MCF 10A (cell line): Measurements from ENCODE around the gene SPI1. TPM values are rescaled to one million over a fixed set of nuclear protein-coding genes. Genes with fewer than 3 reads are reported as not detected.

Experiments
- BruUV-seq: library from RNA; stranded (reverse); fragments of 400-500 nt; replicated peaks from 2 replicates; lab custom pipeline; 2021; lab: Mats Ljungman, UMichigan
- CTCF ChIA-PET: fragments of 300-600 bp; sonication (Branson Sonifier 250); formaldehyde crosslinking; extraction: SDS; loops from one replicate; lab custom pipeline; 2021; ENCODE audit warnings: antibody characterized with exemption, inconsistent platforms; lab: Yijun Ruan, JAX
- POLR2A ChIA-PET: fragments of 300-600, 350-650 bp; sonication (Branson Sonifier 250); formaldehyde crosslinking; extraction: SDS; loops from one replicate; lab custom pipeline; 2020; ENCODE audit warnings: antibody characterized with exemption, inconsistent platforms; lab: Yijun Ruan, JAX
- DNase-seq: peaks from one replicate; pipeline ENCODE4 v3.0.0-alpha.2; 2018; ENCODE audit not compliant: unreplicated experiment
- H3K27ac Mint-ChIP-seq: one replicate; pipeline ENCODE4 v1.8.0; 2022; ENCODE audit warnings: mild to moderate bottlenecking, low read depth, mixed read lengths; ENCODE audit not compliant: unreplicated experiment
- H3K27me3 Mint-ChIP-seq: one replicate; pipeline ENCODE4 v1.8.0; 2022; ENCODE audit warnings: mixed read lengths; ENCODE audit not compliant: insufficient read depth, unreplicated experiment
- H3K36me3 Mint-ChIP-seq: one replicate; pipeline ENCODE4 v1.8.0; 2022; ENCODE audit warnings: mild to moderate bottlenecking, moderate library complexity, mixed read lengths; ENCODE audit not compliant: insufficient read depth, unreplicated experiment
- H3K4me1 Mint-ChIP-seq: one replicate; pipeline ENCODE4 v1.8.0; 2022; ENCODE audit warnings: mixed read lengths; ENCODE audit not compliant: insufficient read depth, unreplicated experiment
- H3K4me3 Mint-ChIP-seq: one replicate; pipeline ENCODE4 v1.8.0; 2022; ENCODE audit warnings: mild to moderate bottlenecking, moderate library complexity, mixed read lengths; ENCODE audit not compliant: unreplicated experiment
- H3K9me3 Mint-ChIP-seq: one replicate; pipeline ENCODE4 v1.8.0; 2022; ENCODE audit warnings: mixed read lengths; ENCODE audit not compliant: unreplicated experiment
- intact Hi-C: fragments of 100-400 bp; cut with micrococcal nuclease; formaldehyde crosslinking; loops from 2 replicates; pipeline ENCODE4 v1.14.1; 2022
- total RNA-seq: library from RNA; stranded (reverse); gene quantifications from 2 replicates; pipeline ENCODE4 v1.2.3, GENCODE V29; 2022
- TF ChIP-seq, protein P1 (sequence below): fragments of 200-600 bp; IDR thresholded peaks from one replicate; pipeline ENCODE4 v1.8.0; 2022; ENCODE audit warnings: antibody characterized with exemption, mild to moderate bottlenecking; ENCODE audit not compliant: unreplicated experiment

SPI1 gene
- total RNA-seq, 1 experiment from 2014 or later = not detected

DNA sequence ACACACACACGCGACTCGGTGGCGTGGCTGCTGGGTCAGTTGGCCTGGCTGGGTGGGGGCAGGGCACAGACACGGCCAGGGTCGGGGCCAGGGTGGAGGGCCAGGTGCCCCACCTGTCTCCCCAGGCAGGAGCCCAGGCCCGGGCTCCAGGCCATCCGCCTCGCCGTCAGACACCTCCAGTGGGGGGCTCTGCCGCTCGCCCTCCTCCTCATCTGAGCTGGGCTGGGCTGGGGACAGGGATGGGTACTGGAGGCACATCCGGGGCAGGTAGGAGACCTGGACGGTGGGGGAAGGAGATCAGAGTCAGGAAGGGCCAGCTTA, 19.7 kb downstream of the SPI1 start:
- ChIA-PET CTCF (no interaction called here), POLR2A (no interaction called here)
- Mint-ChIP-seq H3K27ac (no peak overlapping the region), H3K27me3 (no peaks in the 10 kb centered on the region), H3K4me3 (no peak overlapping the region), H3K4me1 (peaks cover 5% of the 10 kb centered on the region), H3K9me3 (no peaks in the 10 kb centered on the region), H3K36me3 (no peaks in the 10 kb centered on the region)
- BruUV-seq = no TSS peak
- intact Hi-C loops = loop anchor here (5.0 kb wide), 1 partner anchor 86 kb away; the partner anchor contains the start of gene MADD
- TF ChIP-seq, protein P1, sequence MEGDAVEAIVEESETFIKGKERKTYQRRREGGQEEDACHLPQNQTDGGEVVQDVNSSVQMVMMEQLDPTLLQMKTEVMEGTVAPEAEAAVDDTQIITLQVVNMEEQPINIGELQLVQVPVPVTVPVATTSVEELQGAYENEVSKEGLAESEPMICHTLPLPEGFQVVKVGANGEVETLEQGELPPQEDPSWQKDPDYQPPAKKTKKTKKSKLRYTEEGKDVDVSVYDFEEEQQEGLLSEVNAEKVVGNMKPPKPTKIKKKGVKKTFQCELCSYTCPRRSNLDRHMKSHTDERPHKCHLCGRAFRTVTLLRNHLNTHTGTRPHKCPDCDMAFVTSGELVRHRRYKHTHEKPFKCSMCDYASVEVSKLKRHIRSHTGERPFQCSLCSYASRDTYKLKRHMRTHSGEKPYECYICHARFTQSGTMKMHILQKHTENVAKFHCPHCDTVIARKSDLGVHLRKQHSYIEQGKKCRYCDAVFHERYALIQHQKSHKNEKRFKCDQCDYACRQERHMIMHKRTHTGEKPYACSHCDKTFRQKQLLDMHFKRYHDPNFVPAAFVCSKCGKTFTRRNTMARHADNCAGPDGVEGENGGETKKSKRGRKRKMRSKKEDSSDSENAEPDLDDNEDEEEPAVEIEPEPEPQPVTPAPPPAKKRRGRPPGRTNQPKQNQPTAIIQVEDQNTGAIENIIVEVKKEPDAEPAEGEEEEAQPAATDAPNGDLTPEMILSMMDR = no peak
- DNase-seq = no peak

DNA sequence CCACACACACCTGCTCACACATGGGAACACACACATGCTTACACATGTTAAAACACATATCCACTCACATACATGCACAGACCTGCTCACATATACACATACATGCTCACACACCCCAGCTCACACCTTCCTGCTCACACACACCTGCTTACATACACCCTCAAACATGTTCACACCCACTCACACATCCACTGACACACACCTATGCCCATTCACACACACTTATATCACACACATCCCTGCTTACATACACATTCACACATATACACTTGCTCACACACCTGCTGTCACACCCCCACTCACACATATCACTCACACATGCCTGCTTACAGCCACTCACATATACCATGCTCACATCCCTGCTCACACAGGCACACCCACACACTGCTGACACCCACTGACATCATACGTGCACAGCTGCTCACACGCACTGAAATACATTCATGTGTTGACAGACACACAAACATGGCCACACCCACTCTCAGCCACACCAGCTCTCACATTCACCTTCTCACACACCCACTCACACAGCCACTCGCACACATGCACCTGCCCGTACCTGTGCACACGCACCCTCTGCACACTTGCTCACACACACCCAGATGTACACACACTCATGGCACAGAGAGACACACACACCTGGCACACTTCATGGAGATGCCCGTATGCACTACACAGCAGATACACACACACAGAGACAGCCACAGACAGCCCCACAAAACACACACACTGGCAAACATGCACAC, 20.2 kb downstream of the SPI1 start:
- POLR2A ChIA-PET = no interaction called here
- intact Hi-C loops = loop anchor here (5.0 kb wide), 1 partner anchor 86 kb away; the partner anchor contains the start of gene MADD
- DNase-seq = no peak
- Mint-ChIP-seq H3K4me3 (no peak overlapping the region), H3K36me3 (no peaks in the 10 kb centered on the region), H3K27ac (no peak overlapping the region), H3K4me1 (peaks cover 5% of the 10 kb centered on the region), H3K27me3 (no peaks in the 10 kb centered on the region), H3K9me3 (no peaks in the 10 kb centered on the region)
- TF ChIP-seq, protein P1 = no peak
- no TSS peak for BruUV-seq
- CTCF ChIA-PET = interaction anchor here (0.6 to 1.3 kb wide), 2 partner anchors 16 to 468 kb away, joined by 3 to 4 read pairs; no protein-coding TSS in a partner anchor

DNA sequence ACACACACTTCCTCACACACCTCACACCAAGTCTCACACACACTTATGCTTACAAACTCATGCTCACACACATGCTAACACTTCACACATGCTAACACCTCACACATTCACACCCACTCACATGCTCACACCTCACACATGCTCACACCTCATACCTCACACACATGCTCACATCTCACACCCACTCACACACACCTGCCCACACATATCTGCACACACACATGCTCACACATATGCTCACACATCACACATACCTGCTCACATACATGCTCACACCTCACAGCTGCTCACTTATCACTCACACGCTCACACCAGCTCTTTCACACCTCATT, 21.4 kb downstream of the SPI1 start:
- intact Hi-C loops = loop anchor here (5.0 kb wide), 1 partner anchor 85 kb away; the partner anchor contains the start of gene MADD
- POLR2A ChIA-PET = no interaction called here
- H3K36me3 Mint-ChIP-seq = no peaks in the 10 kb centered on the region
- no TSS peak for BruUV-seq
- TF ChIP-seq, protein P1 = no peak
- H3K4me3 Mint-ChIP-seq = no peak overlapping the region
- H3K27me3 Mint-ChIP-seq = no peaks in the 10 kb centered on the region
- DNase-seq = no peak
- H3K27ac Mint-ChIP-seq = no peak overlapping the region
- peaks cover 5% of the 10 kb centered on the region for H3K4me1 Mint-ChIP-seq
- no peaks in the 10 kb centered on the region for H3K9me3 Mint-ChIP-seq
- CTCF ChIA-PET = interaction anchor here (0.6 to 1.3 kb wide), 2 partner anchors 17 to 180 kb away, joined by 3 to 4 read pairs; partner anchors contain the start of gene ARFGAP2

DNA sequence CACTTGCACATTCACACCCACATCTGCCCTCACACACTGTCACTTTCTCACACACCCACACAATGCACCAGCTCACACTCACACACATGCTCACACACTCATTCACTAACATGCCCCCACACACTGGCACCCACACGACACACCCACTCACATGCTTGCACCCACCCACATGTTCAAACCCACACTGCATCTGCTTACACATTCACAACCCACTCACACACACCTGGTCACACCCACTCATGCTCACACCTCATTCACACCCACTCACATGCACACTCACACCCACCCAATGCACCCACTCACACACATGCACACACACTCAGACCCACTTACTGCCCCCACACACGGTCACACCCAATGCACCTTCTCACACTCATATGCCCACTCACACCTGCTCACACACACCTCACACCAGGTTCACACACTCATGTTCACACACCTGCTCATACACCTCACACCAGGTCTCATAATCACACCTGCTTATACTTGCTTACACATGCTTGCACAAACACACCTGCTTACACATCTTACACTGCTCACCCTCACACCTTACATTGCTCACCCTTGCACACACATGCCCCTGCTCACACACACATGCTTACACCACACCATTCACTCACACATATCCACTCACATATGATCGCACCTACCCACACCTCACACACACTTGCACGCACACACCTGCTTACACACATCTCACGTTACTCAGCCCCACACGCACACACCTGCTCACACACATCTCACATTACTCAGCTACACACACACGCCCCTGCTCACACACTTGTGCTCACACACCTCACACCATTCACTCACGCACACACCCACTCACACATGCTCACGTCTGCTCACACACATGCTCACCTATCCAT, 22.0 kb downstream of the SPI1 start:
- no peak for DNase-seq
- intact Hi-C loops = loop anchor here (5.0 kb wide), 1 partner anchor 84 kb away; the partner anchor contains the start of gene MADD
- CTCF ChIA-PET = interaction anchor here (0.5 to 2.9 kb wide), 6 partner anchors 17 to 203 kb away, joined by 3 to 32 read pairs (median 4); partner anchors contain the start of gene ARFGAP2

More for the DNA sequence above, 22.0 kb downstream of the SPI1 start:
- Mint-ChIP-seq H3K36me3 (no peaks in the 10 kb centered on the region), H3K27ac (no peak overlapping the region), H3K4me1 (peaks cover 5% of the 10 kb centered on the region), H3K27me3 (no peaks in the 10 kb centered on the region), H3K4me3 (no peak overlapping the region), H3K9me3 (no peaks in the 10 kb centered on the region)
- POLR2A ChIA-PET = no interaction called here
- TF ChIP-seq, protein P1 = no peak
- no TSS peak for BruUV-seq
